Measurements from ENCODE around the gene PRMT5.
"Not testable (repeated sequence)": the region's sequence is repeated elsewhere in the genome, so short reads cannot be mapped to it uniquely, and the experiment has no call there.

Gene PRMT5

DNA sequence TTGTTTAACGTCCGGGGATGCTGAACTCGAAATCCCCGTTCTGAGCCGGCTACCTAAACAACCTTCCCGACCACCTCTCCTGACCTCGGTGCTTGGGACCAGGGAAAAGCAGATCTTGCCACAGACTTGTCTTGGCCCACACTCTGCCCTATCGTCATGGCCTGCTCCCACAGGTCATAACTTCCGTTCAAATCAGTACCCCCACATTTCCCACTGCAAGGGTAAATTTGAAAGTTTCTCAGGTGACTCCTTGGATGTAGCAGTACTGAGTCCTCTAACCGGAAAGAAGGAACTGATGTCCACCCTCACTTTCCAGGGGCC lies 9.6 kb downstream of the PRMT5 start:
- Histone ChIP-seq H2AK5ac (ENCODE audit: low read length, severe bottlenecking) (no peak overlapping the region), H2AFZ (ENCODE audit: low read depth, low read length) (no peak overlapping the region), H4K91ac (ENCODE audit: low read length) (no peak overlapping the region), H2BK120ac (ENCODE audit: low read depth, low read length) (peak overlapping the region; percentile 21), H3K27me3 (ENCODE audit: control insufficient read depth in 1 of 2, insufficient read depth in 1 of 2, low read length in 2 of 2) (no peaks in the 10 kb centered on the region), H2BK12ac (ENCODE audit: low read length in 2 of 2) (no peak overlapping the region), H2BK5ac (ENCODE audit: low read depth, low read length, poor library complexity, severe bottlenecking) (no peak overlapping the region), H3K9me3 (ENCODE audit: control insufficient read depth, low read length) (no peaks in the 10 kb centered on the region), H3K4me2 (ENCODE audit: low read length, poor library complexity, severe bottlenecking) (peak overlapping the region; percentile 20), H3K27ac (ENCODE audit: low read length, poor library complexity, severe bottlenecking) (peak overlapping the region; percentile 31), H3K9ac (ENCODE audit: low read length) (peak overlapping the region; percentile 82), H4K8ac (ENCODE audit: low read length) (peak overlapping the region; percentile 63), H3K4ac (ENCODE audit: low read depth in 1 of 2, low read length in 2 of 2) (no peak overlapping the region), H3K4me3 (ENCODE audit: insufficient read depth in 1 of 2, low read depth in 1 of 2, low read length in 2 of 2) (peak overlapping the region; percentile 11 to 71), H2BK15ac (ENCODE audit: low read depth, poor library complexity, severe bottlenecking) (peak overlapping the region; percentile 26), H3K4me1 (ENCODE audit: control insufficient read depth, insufficient read depth, low read depth, low read length) (peaks cover 2% of the 10 kb centered on the region), H3K14ac (ENCODE audit: low read length in 2 of 2) (no peak overlapping the region), H3K18ac (ENCODE audit: low read depth in 1 of 2, low read length in 2 of 2) (peak overlapping the region; percentile 40 to 63), H3K36me3 (ENCODE audit: control insufficient read depth in 1 of 2, insufficient read depth in 2 of 2, low read depth in 1 of 2, low read length in 2 of 2) (peaks cover 34 to 55% of the 10 kb centered on the region in 2 experiments), H3K79me1 (replicated peaks; ENCODE audit: low read length, poor library complexity, severe bottlenecking) (peaks cover 14% of the 10 kb centered on the region), H3K23ac (ENCODE audit: low read length in 2 of 2) (no peak overlapping the region)
- DNase-seq: no peak
- 6% methylated on average over 9 of the region's 10 CpGs for WGBS

- no peak within 1 kb of the TSS for H3K23ac ChIP-seq (ENCODE audit: low read length in 2 of 2)
- H2BK15ac ChIP-seq (ENCODE audit: low read depth, poor library complexity, severe bottlenecking): peak within 1 kb of the TSS; percentile 26
- peak within 1 kb of the TSS; percentile 70 for H3K4me2 ChIP-seq (ENCODE audit: low read length, poor library complexity, severe bottlenecking)
- no peaks in the 10 kb centered on the region for H3K9me3 ChIP-seq (ENCODE audit: control insufficient read depth, low read length)
- peak within 1 kb of the TSS; percentile 24 for H2BK120ac ChIP-seq (ENCODE audit: low read depth, low read length)
- peaks cover 11% of the 10 kb centered on the region for H3K79me1 ChIP-seq (replicated peaks; ENCODE audit: low read length, poor library complexity, severe bottlenecking)
- H2BK5ac ChIP-seq (ENCODE audit: low read depth, low read length, poor library complexity, severe bottlenecking): peak within 1 kb of the TSS; percentile 60
- peak within 1 kb of the TSS; percentile 70 to 87 for H3K4me3 ChIP-seq (ENCODE audit: insufficient read depth in 1 of 2, low read depth in 1 of 2, low read length in 2 of 2)
- no peak within 1 kb of the TSS for H4K91ac ChIP-seq (ENCODE audit: low read length)
- no peak within 1 kb of the TSS for H2BK12ac ChIP-seq (ENCODE audit: low read length in 2 of 2)
- peaks cover 29 to 50% of the 10 kb centered on the region in 2 experiments for H3K36me3 ChIP-seq (ENCODE audit: control insufficient read depth in 1 of 2, insufficient read depth in 2 of 2, low read depth in 1 of 2, low read length in 2 of 2)
- no peak within 1 kb of the TSS for H2AK5ac ChIP-seq (ENCODE audit: low read length, severe bottlenecking)
- H3K18ac ChIP-seq (ENCODE audit: low read depth in 1 of 2, low read length in 2 of 2): peak within 1 kb of the TSS; percentile 63 to 73
- peak within 1 kb of the TSS; percentile 89 for H4K8ac ChIP-seq (ENCODE audit: low read length)
- no peak within 1 kb of the TSS for H3K14ac ChIP-seq (ENCODE audit: low read length in 2 of 2)
- peak; percentile 100 for DNase-seq
- H3K4me1 ChIP-seq (ENCODE audit: control insufficient read depth, insufficient read depth, low read depth, low read length): peaks cover 2% of the 10 kb centered on the region
- H3K27ac ChIP-seq (ENCODE audit: low read length, poor library complexity, severe bottlenecking): peak within 1 kb of the TSS; percentile 94
- H3K4ac ChIP-seq (ENCODE audit: low read depth in 1 of 2, low read length in 2 of 2): peak within 1 kb of the TSS in 1 of 2 experiments; percentile 74
- 0% methylated on average over 44 of the region's 46 CpGs for whole genome bisulfite sequencing
- peak within 1 kb of the TSS; percentile 15 for H2AFZ ChIP-seq (ENCODE audit: low read depth, low read length)
- H3K27me3 ChIP-seq (ENCODE audit: control insufficient read depth in 1 of 2, insufficient read depth in 1 of 2, low read length in 2 of 2): no peaks in the 10 kb centered on the region
- peak within 1 kb of the TSS; percentile 92 for H3K9ac ChIP-seq (ENCODE audit: low read length)
Measured at GRCh38 chr14:22918804-22919600, 10.2 kb downstream of the PRMT5 start, which contains the start of gene RBM23. RBM23 (minus strand) TSS chr14:22919149.

DNA sequence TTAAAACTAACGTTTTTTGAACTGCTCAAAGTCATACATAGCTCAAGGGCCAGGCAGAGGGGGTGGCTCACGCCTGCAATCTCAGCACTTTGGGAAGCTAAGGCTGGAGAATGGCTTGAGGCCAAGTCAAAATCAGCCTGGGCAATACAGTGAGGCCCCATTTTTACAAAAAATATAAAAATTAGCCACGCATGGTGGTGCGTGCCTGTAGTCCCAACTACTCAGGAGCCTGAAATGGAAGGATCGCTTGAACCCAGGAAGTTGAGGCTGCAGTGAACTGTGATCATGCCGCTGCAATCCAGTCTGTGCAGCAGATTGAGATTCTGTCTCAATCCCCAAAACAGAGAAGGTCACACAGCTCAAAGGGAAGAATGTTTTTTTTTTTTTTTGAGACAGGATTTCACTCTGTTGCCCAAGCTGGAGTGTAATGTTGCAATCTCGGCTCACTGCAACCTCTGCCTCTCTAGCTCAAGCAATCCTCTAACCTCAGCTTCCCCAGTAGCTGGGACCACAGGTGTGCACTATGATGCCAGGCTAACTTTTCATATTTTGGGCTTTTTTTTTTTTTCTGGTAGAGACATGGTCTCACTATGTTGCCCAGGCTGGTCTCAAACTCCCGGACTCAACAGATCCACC lies 13.2 kb downstream of the PRMT5 start:
- Histone ChIP-seq H3K14ac (ENCODE audit: low read length in 2 of 2) (no peak overlapping the region), H3K36me3 (ENCODE audit: control insufficient read depth in 1 of 2, insufficient read depth in 2 of 2, low read depth in 1 of 2, low read length in 2 of 2) (peaks cover 12 to 32% of the 10 kb centered on the region in 2 experiments)
- WGBS: 97% methylated on average over 6 of the region's 8 CpGs

DNA sequence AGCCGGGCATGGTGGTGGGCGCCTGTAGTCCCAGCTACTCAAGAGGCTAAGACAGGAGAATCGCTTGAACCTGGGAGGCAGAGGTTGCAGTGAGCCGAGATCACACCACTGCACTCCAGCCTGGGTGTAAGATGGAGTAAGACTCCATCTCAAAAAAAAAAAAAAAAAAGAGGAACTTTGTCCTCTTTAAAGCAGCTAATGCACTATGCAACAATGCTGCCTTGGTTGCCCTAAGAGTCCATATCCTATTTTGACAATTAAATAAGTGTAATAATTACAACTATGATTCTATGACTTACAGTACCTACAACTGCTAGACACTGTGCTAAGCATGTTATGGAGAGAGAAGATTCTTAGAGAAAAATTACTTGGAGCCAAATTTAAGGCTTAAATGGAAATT lies 14.3 kb downstream of the PRMT5 start:
- not testable (repeated sequence) for H3K9ac ChIP-seq (ENCODE audit: low read length); H3K4me1 ChIP-seq (ENCODE audit: control insufficient read depth, insufficient read depth, low read depth, low read length); H3K4me3 ChIP-seq (ENCODE audit: insufficient read depth in 1 of 2, low read depth in 1 of 2, low read length in 2 of 2); H2BK120ac ChIP-seq (ENCODE audit: low read depth, low read length); H3K18ac ChIP-seq (ENCODE audit: low read depth in 1 of 2, low read length in 2 of 2); H2BK5ac ChIP-seq (ENCODE audit: low read depth, low read length, poor library complexity, severe bottlenecking); H3K27me3 ChIP-seq (ENCODE audit: control insufficient read depth in 1 of 2, insufficient read depth in 1 of 2, low read length in 2 of 2); H2BK12ac ChIP-seq (ENCODE audit: low read length in 2 of 2); H4K8ac ChIP-seq (ENCODE audit: low read length); H2AK5ac ChIP-seq (ENCODE audit: low read length, severe bottlenecking); H3K27ac ChIP-seq (ENCODE audit: low read length, poor library complexity, severe bottlenecking); H3K23ac ChIP-seq (ENCODE audit: low read length in 2 of 2); H3K4ac ChIP-seq (ENCODE audit: low read depth in 1 of 2, low read length in 2 of 2); H3K4me2 ChIP-seq (ENCODE audit: low read length, poor library complexity, severe bottlenecking); H3K79me1 ChIP-seq (replicated peaks; ENCODE audit: low read length, poor library complexity, severe bottlenecking); DNase-seq; H2AFZ ChIP-seq (ENCODE audit: low read depth, low read length); H4K91ac ChIP-seq (ENCODE audit: low read length); H3K9me3 ChIP-seq (ENCODE audit: control insufficient read depth, low read length); H3K14ac ChIP-seq (ENCODE audit: low read length in 2 of 2); H2BK15ac ChIP-seq (ENCODE audit: low read depth, poor library complexity, severe bottlenecking)
- no CpG with 5 or more reads among the region's 4 CpGs for WGBS
- H3K36me3 ChIP-seq (ENCODE audit: control insufficient read depth in 1 of 2, insufficient read depth in 2 of 2, low read depth in 1 of 2, low read length in 2 of 2): peaks cover 12 to 23% of the 10 kb centered on the region in 2 experiments

More for the DNA sequence above, 13.2 kb downstream of the PRMT5 start:
- H3K23ac ChIP-seq (ENCODE audit: low read length in 2 of 2): no peak overlapping the region
- H2AK5ac ChIP-seq (ENCODE audit: low read length, severe bottlenecking): no peak overlapping the region
- no peaks in the 10 kb centered on the region for H3K27me3 ChIP-seq (ENCODE audit: control insufficient read depth in 1 of 2, insufficient read depth in 1 of 2, low read length in 2 of 2)
- no peak overlapping the region for H4K91ac ChIP-seq (ENCODE audit: low read length)
- H3K4me2 ChIP-seq (ENCODE audit: low read length, poor library complexity, severe bottlenecking): no peak overlapping the region
- DNase-seq: peak; percentile 61
- H3K9ac ChIP-seq (ENCODE audit: low read length): no peak overlapping the region
- peaks cover 2% of the 10 kb centered on the region for H3K4me1 ChIP-seq (ENCODE audit: control insufficient read depth, insufficient read depth, low read depth, low read length)
- no peak overlapping the region for H2BK15ac ChIP-seq (ENCODE audit: low read depth, poor library complexity, severe bottlenecking)
- no peak overlapping the region for H3K27ac ChIP-seq (ENCODE audit: low read length, poor library complexity, severe bottlenecking)
- H4K8ac ChIP-seq (ENCODE audit: low read length): no peak overlapping the region
- no peak overlapping the region for H2BK5ac ChIP-seq (ENCODE audit: low read depth, low read length, poor library complexity, severe bottlenecking)
- no peak overlapping the region for H3K4me3 ChIP-seq (ENCODE audit: insufficient read depth in 1 of 2, low read depth in 1 of 2, low read length in 2 of 2)
- no peak overlapping the region for H2BK12ac ChIP-seq (ENCODE audit: low read length in 2 of 2)
- no peak overlapping the region for H3K4ac ChIP-seq (ENCODE audit: low read depth in 1 of 2, low read length in 2 of 2)
- peaks cover 8% of the 10 kb centered on the region for H3K79me1 ChIP-seq (replicated peaks; ENCODE audit: low read length, poor library complexity, severe bottlenecking)
- H3K9me3 ChIP-seq (ENCODE audit: control insufficient read depth, low read length): no peaks in the 10 kb centered on the region
- H2AFZ ChIP-seq (ENCODE audit: low read depth, low read length): no peak overlapping the region
- H3K18ac ChIP-seq (ENCODE audit: low read depth in 1 of 2, low read length in 2 of 2): no peak overlapping the region
- H2BK120ac ChIP-seq (ENCODE audit: low read depth, low read length): no peak overlapping the region
